SJCRH30 (cell line): ENCODE data around the gene DEFB129. TPM values are rescaled to one million over a fixed set of nuclear protein-coding genes. Genes with fewer than 3 reads are reported as not detected.
A peak's percentile ranks its signal among the peaks of the same experiment; 100 is the strongest.

Experiments used
- DNase-seq, 2 experiments: peaks; one replicate each; pipeline ENCODE4 v3.0.0-alpha.2; 2015 to 2020
- H3K27ac ChIP-seq: fragments of 250-450 bp; sonication (Bioruptor Pico); 2 replicates; pipeline ENCODE4 v1.5.1; 2020; ENCODE audit warnings: mild to moderate bottlenecking, moderate library complexity
- H3K27me3 ChIP-seq: fragments of 250-450 bp; sonication (Bioruptor Pico); 2 replicates; pipeline ENCODE4 v1.5.1; 2020; ENCODE audit warnings: mild to moderate bottlenecking, moderate library complexity
- H3K36me3 ChIP-seq: fragments of 250-450 bp; sonication (Bioruptor Pico); 2 replicates; pipeline ENCODE4 v1.5.1; 2020; ENCODE audit warnings: mild to moderate bottlenecking, moderate library complexity
- H3K4me1 ChIP-seq: fragments of 250-450 bp; sonication (Bioruptor Pico); 2 replicates; pipeline ENCODE4 v1.5.1; 2020; ENCODE audit warnings: mild to moderate bottlenecking, moderate library complexity
- H3K4me3 ChIP-seq: fragments of 250-450 bp; sonication (Bioruptor Pico); 2 replicates; pipeline ENCODE4 v1.5.1; 2020; ENCODE audit warnings: mild to moderate bottlenecking, moderate library complexity
- H3K9me3 ChIP-seq: fragments of 250-450 bp; sonication (Bioruptor Pico); replicated peaks from 2 replicates; pipeline ENCODE4 v1.5.1; 2020; ENCODE audit warnings: mild to moderate bottlenecking, moderate library complexity
- total RNA-seq: library from RNA; depleted of rRNA; stranded (reverse); fragments of >200 nt; shearing (Covaris generic); gene quantifications from 2 replicates; pipeline ENCODE4 v1.2.3, GENCODE V29; 2014

DEFB129 gene
- total RNA-seq, 1 experiment from 2014 or later = not detected

GRCh38 chr20:266596-267562, 39.8 kb downstream of the DEFB129 start:
- Histone ChIP-seq H3K27me3 (peaks cover 15% of the 10 kb centered on the region), H3K36me3 (no peaks in the 10 kb centered on the region), H3K27ac (no peak overlapping the region), H3K4me3 (peak overlapping the region; percentile 54), H3K4me1 (no peaks in the 10 kb centered on the region), H3K9me3 (no peaks in the 10 kb centered on the region; the same call in 1 of the 2 replicates)
- DNase-seq = peak; percentile 85 to 89

GRCh38 chr20:270517-270916, 43.5 kb downstream of the DEFB129 start:
- H3K27ac ChIP-seq = no peak overlapping the region
- no peak overlapping the region for H3K4me3 ChIP-seq
- no peaks in the 10 kb centered on the region; the same call in 1 of the 2 replicates for H3K9me3 ChIP-seq
- DNase-seq = no peak
- H3K27me3 ChIP-seq = peaks cover 4% of the 10 kb centered on the region; the same call in 1 of the 2 replicates
- H3K36me3 ChIP-seq = no peaks in the 10 kb centered on the region
- no peaks in the 10 kb centered on the region for H3K4me1 ChIP-seq

DNA sequence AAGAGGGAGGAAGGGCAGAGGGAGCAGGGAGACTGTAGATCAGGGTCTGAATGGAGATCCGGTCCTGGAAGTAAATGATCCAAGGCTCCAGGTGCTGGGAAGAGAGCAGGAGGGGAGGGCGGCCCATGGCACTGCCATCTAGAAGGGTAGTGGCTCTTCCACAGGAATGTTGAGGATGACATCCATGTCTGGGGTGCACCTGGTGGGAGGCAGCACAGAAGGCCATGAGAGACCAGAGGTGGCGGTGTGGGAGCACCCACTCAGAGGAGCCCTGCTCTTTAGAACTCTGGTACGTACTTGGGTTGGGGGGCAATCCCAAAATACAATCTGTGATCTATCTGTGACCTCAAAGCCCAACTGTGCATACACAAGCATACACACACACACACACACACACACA, 44.0 kb downstream of the DEFB129 start:
- Histone ChIP-seq H3K4me3 (no peak overlapping the region), H3K9me3 (no peaks in the 10 kb centered on the region; the same call in 1 of the 2 replicates), H3K27ac (no peak overlapping the region), H3K27me3 (no peaks in the 10 kb centered on the region), H3K36me3 (no peaks in the 10 kb centered on the region), H3K4me1 (no peaks in the 10 kb centered on the region)
- DNase-seq = no peak

GRCh38 chr20:271528-271927, 44.5 kb downstream of the DEFB129 start:
- H3K27me3 ChIP-seq = no peaks in the 10 kb centered on the region
- no peaks in the 10 kb centered on the region for H3K4me1 ChIP-seq
- no peak overlapping the region for H3K27ac ChIP-seq
- no peaks in the 10 kb centered on the region; the same call in 1 of the 2 replicates for H3K9me3 ChIP-seq
- DNase-seq = no peak
- no peak overlapping the region for H3K4me3 ChIP-seq
- H3K36me3 ChIP-seq = no peaks in the 10 kb centered on the region

- DNase-seq = peak; percentile 22 to 56
- H3K36me3 ChIP-seq = no peaks in the 10 kb centered on the region
- H3K4me1 ChIP-seq = no peaks in the 10 kb centered on the region
- H3K9me3 ChIP-seq = no peaks in the 10 kb centered on the region; the same call in 1 of the 2 replicates
- H3K27ac ChIP-seq = no peak overlapping the region
- no peaks in the 10 kb centered on the region for H3K27me3 ChIP-seq
- no peak overlapping the region for H3K4me3 ChIP-seq
These were observed 45.7 kb downstream of the DEFB129 start for GRCh38 chr20:272718-273117.

GRCh38 chr20:273884-274283, 46.8 kb downstream of the DEFB129 start:
- no peak overlapping the region for H3K4me3 ChIP-seq

GRCh38 chr20:275791-276190, 48.7 kb downstream of the DEFB129 start:
- no peaks in the 10 kb centered on the region for H3K4me1 ChIP-seq
- H3K36me3 ChIP-seq = no peaks in the 10 kb centered on the region
- no peaks in the 10 kb centered on the region for H3K27me3 ChIP-seq
- H3K9me3 ChIP-seq = no peaks in the 10 kb centered on the region; the same call in 1 of the 2 replicates
- no peak overlapping the region for H3K4me3 ChIP-seq
- no peak overlapping the region for H3K27ac ChIP-seq
- DNase-seq = no peak

More at GRCh38 chr20:273884-274283, 46.8 kb downstream of the DEFB129 start:
- H3K27ac ChIP-seq = no peak overlapping the region
- H3K36me3 ChIP-seq = no peaks in the 10 kb centered on the region
- no peaks in the 10 kb centered on the region for H3K27me3 ChIP-seq
- no peaks in the 10 kb centered on the region for H3K4me1 ChIP-seq
- no peaks in the 10 kb centered on the region; the same call in 1 of the 2 replicates for H3K9me3 ChIP-seq
- DNase-seq = no peak

DNA sequence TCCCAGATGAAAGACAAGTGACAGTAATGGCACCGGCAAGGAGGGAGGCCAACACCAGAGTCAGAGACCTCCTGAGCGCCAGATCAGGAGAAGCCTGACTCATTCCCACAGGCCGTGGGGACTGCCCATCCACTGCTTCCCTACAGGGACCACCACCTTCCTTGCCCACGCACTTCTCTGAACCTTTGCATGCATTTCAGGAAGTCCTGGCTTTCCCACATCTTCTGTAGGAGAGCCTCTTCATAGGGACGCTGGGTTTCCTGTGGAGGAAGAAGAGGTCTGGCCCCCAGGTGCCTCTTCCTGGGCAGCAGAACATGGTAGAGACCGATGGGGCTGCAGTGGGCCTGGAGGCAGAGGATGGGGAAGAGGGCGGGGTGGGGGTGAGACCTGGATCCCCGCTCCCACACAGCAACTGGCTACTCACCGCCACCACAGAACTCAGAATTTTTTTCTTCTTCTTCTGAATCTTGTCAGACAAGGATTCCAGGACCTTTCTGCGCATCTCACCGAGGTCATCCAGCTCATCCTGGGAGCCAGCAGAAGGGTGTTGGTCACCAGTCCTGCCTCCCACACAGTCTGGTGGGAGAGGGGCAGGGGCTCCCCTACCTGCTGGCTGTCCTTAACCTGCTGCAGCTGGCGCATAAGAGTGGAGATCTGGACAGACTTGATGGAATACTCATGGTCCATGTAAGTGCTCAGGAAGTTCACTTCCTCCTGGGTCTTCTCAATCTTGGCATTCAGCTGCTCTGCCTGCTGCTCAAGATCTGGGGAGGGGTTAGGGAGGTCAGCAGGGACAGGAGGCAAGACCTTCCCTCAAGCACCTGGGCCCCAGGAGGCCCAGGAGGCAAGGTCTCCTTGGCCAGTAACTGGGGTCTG, 49.8 kb downstream of the DEFB129 start:
- Histone ChIP-seq H3K4me1 (no peaks in the 10 kb centered on the region), H3K27ac (no peak overlapping the region), H3K4me3 (no peak overlapping the region), H3K9me3 (no peaks in the 10 kb centered on the region; the same call in 1 of the 2 replicates), H3K36me3 (no peaks in the 10 kb centered on the region), H3K27me3 (no peaks in the 10 kb centered on the region)
- DNase-seq = no peak

- no peaks in the 10 kb centered on the region for H3K36me3 ChIP-seq
- no peak overlapping the region for H3K4me3 ChIP-seq
- H3K27me3 ChIP-seq = no peaks in the 10 kb centered on the region
- H3K27ac ChIP-seq = no peak overlapping the region
- no peaks in the 10 kb centered on the region for H3K4me1 ChIP-seq
- DNase-seq = no peak
- no peaks in the 10 kb centered on the region for H3K9me3 ChIP-seq
These were observed 50.4 kb downstream of the DEFB129 start for GRCh38 chr20:277496-277781.

- Histone ChIP-seq H3K4me3 (no peak overlapping the region), H3K27ac (no peak overlapping the region), H3K4me1 (no peaks in the 10 kb centered on the region), H3K9me3 (no peaks in the 10 kb centered on the region), H3K27me3 (no peaks in the 10 kb centered on the region), H3K36me3 (no peaks in the 10 kb centered on the region)
- no peak for DNase-seq
These were observed 51.1 kb downstream of the DEFB129 start for GRCh38 chr20:278181-278580.

GRCh38 chr20:278607-279571, 51.8 kb downstream of the DEFB129 start:
- Histone ChIP-seq H3K9me3 (no peaks in the 10 kb centered on the region), H3K36me3 (no peaks in the 10 kb centered on the region), H3K4me1 (no peaks in the 10 kb centered on the region), H3K4me3 (no peak overlapping the region), H3K27me3 (no peaks in the 10 kb centered on the region), H3K27ac (no peak overlapping the region)
- DNase-seq = no peak
